CD8-positive, alpha-beta memory T cell (primary cell): Measurements from ENCODE around the gene PXN. TPM values are rescaled to one million over a fixed set of nuclear protein-coding genes. Genes with fewer than 3 reads are reported as not detected.
"Not testable (repeated sequence)": the region's sequence is repeated elsewhere in the genome, so short reads cannot be mapped to it uniquely, and the experiment has no call there.

ENCODE experiments used
- CTCF ChIA-PET: fragments of 350-600 bp; sonication (Branson Sonifier 250); formaldehyde crosslinking; loops from one replicate; lab custom pipeline; 2021; ENCODE audit warnings: antibody characterized with exemption; lab: Charles Lee
- POLR2A ChIA-PET: fragments of 350-600 bp; sonication (Branson Sonifier 250); formaldehyde crosslinking; loops from one replicate; lab custom pipeline; 2021; ENCODE audit warnings: antibody characterized with exemption; lab: Charles Lee
- DNase-seq, 5 donors: peaks; one replicate each; pipeline versions ENCODE4 v3.0.0 to v3.0.0-alpha.2; 2020 to 2022; ENCODE audit warnings: mixed read lengths in 1 of 5
- H3K27ac ChIP-seq: one replicate; pipeline ENCODE4 v1.7.0; 2013; ENCODE audit warnings: low read depth, mild to moderate bottlenecking, low read length, moderate library complexity
- H3K27me3 ChIP-seq: 2 replicates; pipeline ENCODE4 v1.7.0; 2013; ENCODE audit warnings: low read length, mild to moderate bottlenecking; ENCODE audit not compliant: insufficient read depth, poor library complexity, severe bottlenecking
- H3K36me3 ChIP-seq: 2 replicates; pipeline ENCODE4 v1.7.0; 2013; ENCODE audit warnings: mild to moderate bottlenecking, low read length, moderate library complexity; ENCODE audit not compliant: insufficient read depth
- H3K4me1 ChIP-seq: 2 replicates; pipeline ENCODE4 v1.7.0; 2013; ENCODE audit warnings: mild to moderate bottlenecking, low read length, moderate library complexity; ENCODE audit not compliant: insufficient read depth
- H3K4me3 ChIP-seq: 2 replicates; pipeline ENCODE4 v1.7.0; 2013; ENCODE audit warnings: mild to moderate bottlenecking, low read length
- H3K9me3 ChIP-seq: 2 replicates; pipeline ENCODE4 v1.7.0; 2013; ENCODE audit warnings: mild to moderate bottlenecking, low read length
- H3K27ac Mint-ChIP-seq, 8 donors: one replicate each; pipeline ENCODE4 v1.8.0; 2020 to 2021; ENCODE audit warnings: mixed read lengths in 8 of 8, mild to moderate bottlenecking in 6 of 8, inconsistent platforms in 3 of 8, moderate library complexity in 3 of 8
- H3K27me3 Mint-ChIP-seq, 2 donors: one replicate each; pipeline ENCODE4 v1.8.0; 2020 to 2021; ENCODE audit warnings: mixed read lengths in 2 of 2, mild to moderate bottlenecking in 1 of 2, moderate library complexity in 1 of 2
- H3K36me3 Mint-ChIP-seq, 3 donors: one replicate each; pipeline ENCODE4 v1.8.0; 2020 to 2021; ENCODE audit warnings: mixed read lengths in 3 of 3, inconsistent platforms in 1 of 3, mild to moderate bottlenecking in 1 of 3
- H3K4me1 Mint-ChIP-seq, 3 donors: one replicate each; pipeline ENCODE4 v1.8.0; 2020 to 2021; ENCODE audit warnings: mixed read lengths in 3 of 3, inconsistent platforms in 1 of 3, mild to moderate bottlenecking in 1 of 3
- H3K4me3 Mint-ChIP-seq, 7 donors: one replicate each; pipeline ENCODE4 v1.8.0; 2020 to 2021; ENCODE audit warnings: mixed read lengths in 7 of 7, mild to moderate bottlenecking in 6 of 7, moderate library complexity in 4 of 7, inconsistent platforms in 2 of 7
- H3K9me3 Mint-ChIP-seq, 5 donors: one replicate each; pipeline ENCODE4 v1.8.0; 2020 to 2022; ENCODE audit warnings: mixed read lengths in 5 of 5, mild to moderate bottlenecking in 3 of 5, moderate library complexity in 2 of 5, inconsistent platforms in 1 of 5
- polyA plus RNA-seq: library from polyadenylated mRNA; unstranded; fragments of 300-500 nt; fragmentation: Illumina TruSeq; gene quantifications from one replicate; pipeline ENCODE4 v1.2.3, GENCODE V29; 2021
- total RNA-seq, 2 experiments: library from RNA; stranded (reverse); gene quantifications; one replicate each; pipeline ENCODE4 v1.2.3, GENCODE V29; 2021

Gene PXN
- total and polyA plus RNA-seq, 3 experiments from 2014 or later, result 33.7 to 146 (median 35.9) TPM

- H3K27ac Mint-ChIP-seq, result peak overlapping the region in 4 of 8 donors; percentile 47 to 92 (median 58)
- Histone ChIP-seq H3K36me3 (peaks cover 56% of the 10 kb centered on the region), H3K27ac (no peak overlapping the region), H3K4me3 (no peak overlapping the region), H3K4me1 (no peaks in the 10 kb centered on the region), H3K9me3 (no peaks in the 10 kb centered on the region), H3K27me3 (no peaks in the 10 kb centered on the region)
- peaks cover 0 to 1% of the 10 kb centered on the region in 2 donors for H3K27me3 Mint-ChIP-seq
- ChIA-PET CTCF (interaction anchor here (0.7 to 4.8 kb wide), 3 partner anchors 12 to 15 kb away, joined by 3 to 39 read pairs (median 3); no protein-coding TSS in a partner anchor), POLR2A (interaction anchor here (0.9 kb wide), 1 partner anchor 15 kb away, joined by 4 read pairs; the partner anchor contains the start of gene RPLP0)
- peaks cover 6 to 78% (median 6%) of the 10 kb centered on the region in 3 donors for H3K36me3 Mint-ChIP-seq
- H3K4me3 Mint-ChIP-seq, result no peak overlapping the region
- H3K9me3 Mint-ChIP-seq, result no peaks in the 10 kb centered on the region
- peaks cover 0 to 4% (median 0%) of the 10 kb centered on the region in 3 donors for H3K4me1 Mint-ChIP-seq
- DNase-seq, result no peak
Measured at GRCh38 chr12:120215766-120216735, 49.5 kb downstream of the PXN start.

GRCh38 chr12:120215357-120215735 is 50.2 kb downstream of the PXN start:
- H3K9me3 ChIP-seq, result no peaks in the 10 kb centered on the region
- H3K27ac Mint-ChIP-seq, result peak overlapping the region in 2 of 8 donors; percentile 54 to 92
- H3K27ac ChIP-seq, result no peak overlapping the region
- H3K27me3 Mint-ChIP-seq, result peaks cover 0 to 1% of the 10 kb centered on the region in 2 donors
- ChIA-PET POLR2A (no interaction called here), CTCF (interaction anchor here (0.8 to 1.1 kb wide), 2 partner anchors 13 to 50 kb away, joined by 3 to 4 read pairs; partner anchors contain the start of gene PXN)
- H3K4me3 Mint-ChIP-seq, result no peak overlapping the region
- H3K4me1 Mint-ChIP-seq, result no peaks in the 10 kb centered on the region
- DNase-seq, result no peak
- H3K36me3 ChIP-seq, result peaks cover 50% of the 10 kb centered on the region
- H3K27me3 ChIP-seq, result no peaks in the 10 kb centered on the region
- H3K4me3 ChIP-seq, result no peak overlapping the region
- H3K9me3 Mint-ChIP-seq, result no peaks in the 10 kb centered on the region
- H3K36me3 Mint-ChIP-seq, result peaks cover 6 to 77% (median 6%) of the 10 kb centered on the region in 3 donors
- H3K4me1 ChIP-seq, result no peaks in the 10 kb centered on the region

GRCh38 chr12:120214626-120215356 is 50.7 kb downstream of the PXN start:
- no peaks in the 10 kb centered on the region for H3K4me1 ChIP-seq
- H3K9me3 ChIP-seq, result no peaks in the 10 kb centered on the region
- POLR2A ChIA-PET, result no interaction called here
- CTCF ChIA-PET, result interaction anchor here (0.8 to 1.1 kb wide), 2 partner anchors 14 to 51 kb away, joined by 3 to 4 read pairs; partner anchors contain the start of gene PXN
- Mint-ChIP-seq H3K4me1 (no peaks in the 10 kb centered on the region), H3K27me3 (peaks cover 0 to 1% of the 10 kb centered on the region in 2 donors), H3K9me3 (no peaks in the 10 kb centered on the region), H3K4me3 (no peak overlapping the region), H3K27ac (no peak overlapping the region), H3K36me3 (peaks cover 5 to 77% (median 6%) of the 10 kb centered on the region in 3 donors)
- H3K36me3 ChIP-seq, result peaks cover 46% of the 10 kb centered on the region
- no peaks in the 10 kb centered on the region for H3K27me3 ChIP-seq
- no peak for DNase-seq
- H3K4me3 ChIP-seq, result no peak overlapping the region
- H3K27ac ChIP-seq, result no peak overlapping the region

- ChIA-PET POLR2A (no interaction called here), CTCF (no interaction called here)
- H3K36me3 Mint-ChIP-seq, result peaks cover 5 to 70% (median 6%) of the 10 kb centered on the region in 3 donors
- no peaks in the 10 kb centered on the region for H3K9me3 ChIP-seq
- H3K4me1 Mint-ChIP-seq, result no peaks in the 10 kb centered on the region
- H3K4me3 ChIP-seq, result no peak overlapping the region
- no peaks in the 10 kb centered on the region for H3K27me3 ChIP-seq
- H3K4me3 Mint-ChIP-seq, result no peak overlapping the region
- peak overlapping the region in 1 of 8 donors; percentile 85 for H3K27ac Mint-ChIP-seq
- H3K4me1 ChIP-seq, result no peaks in the 10 kb centered on the region
- peaks cover 35% of the 10 kb centered on the region for H3K36me3 ChIP-seq
- no peaks in the 10 kb centered on the region for H3K9me3 Mint-ChIP-seq
- H3K27me3 Mint-ChIP-seq, result peaks cover 0 to 1% of the 10 kb centered on the region in 2 donors
- no peak overlapping the region for H3K27ac ChIP-seq
- DNase-seq, result no peak
Measured at GRCh38 chr12:120213758-120214157, 51.8 kb downstream of the PXN start.

DNA sequence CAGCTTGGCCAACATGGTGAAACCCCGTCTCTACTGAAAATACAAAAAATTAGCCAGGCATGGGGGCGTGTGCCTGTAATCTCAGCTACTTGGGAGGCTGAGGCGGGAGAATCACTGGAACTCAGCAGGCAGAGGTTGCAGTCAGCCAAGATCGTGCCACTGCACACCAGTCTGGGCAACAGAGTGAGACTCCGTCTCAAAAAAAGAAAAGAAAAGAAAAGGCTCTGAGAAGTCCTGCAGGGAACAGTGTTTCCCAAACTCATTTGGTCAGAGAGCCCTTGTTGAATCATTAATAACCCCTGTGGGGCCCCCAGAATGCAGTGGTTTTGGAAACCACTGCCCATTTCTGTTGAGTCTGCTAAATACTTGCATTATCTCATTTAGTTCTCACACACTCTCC is 52.3 kb downstream of the PXN start:
- Mint-ChIP-seq H3K27ac (peak overlapping the region in 1 of 8 donors; percentile 32), H3K36me3 (peaks cover 5 to 64% (median 6%) of the 10 kb centered on the region in 3 donors)
- H3K4me3 ChIP-seq, H3K4me3 Mint-ChIP-seq, H3K9me3 ChIP-seq, DNase-seq, CTCF ChIA-PET, POLR2A ChIA-PET, H3K27me3 Mint-ChIP-seq, H3K27me3 ChIP-seq, H3K9me3 Mint-ChIP-seq, H3K27ac ChIP-seq, H3K4me1 ChIP-seq, H3K4me1 Mint-ChIP-seq: not testable (repeated sequence)
- H3K36me3 ChIP-seq, result peaks cover 32% of the 10 kb centered on the region

DNA sequence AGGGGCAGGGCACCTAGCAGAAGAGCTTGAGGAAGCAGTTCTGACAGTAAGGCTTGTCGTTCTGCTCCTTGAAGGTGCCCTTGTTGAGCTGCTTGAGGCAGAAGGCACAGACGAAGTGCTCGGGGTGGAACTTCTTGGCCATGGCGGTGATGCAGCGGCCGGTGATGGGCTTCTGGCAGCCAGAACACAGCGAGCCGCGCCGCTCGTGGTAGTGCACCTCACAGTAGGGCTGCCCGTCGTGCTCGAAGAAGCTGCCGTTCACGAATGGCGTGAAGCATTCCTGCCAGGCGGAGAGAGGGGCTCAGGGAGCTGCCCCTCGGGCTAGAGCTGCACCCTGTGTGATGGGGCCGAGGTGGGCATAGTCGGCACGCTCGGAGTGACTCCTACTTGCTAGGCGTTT is 53.2 kb downstream of the PXN start:
- Mint-ChIP-seq H3K4me3 (no peak overlapping the region), H3K9me3 (no peaks in the 10 kb centered on the region), H3K36me3 (peaks cover 5 to 63% (median 6%) of the 10 kb centered on the region in 3 donors), H3K27ac (no peak overlapping the region), H3K27me3 (peaks cover 0 to 1% of the 10 kb centered on the region in 2 donors), H3K4me1 (no peaks in the 10 kb centered on the region)
- POLR2A ChIA-PET, result interaction anchor here (0.5 kb wide), 1 partner anchor 10 kb away, joined by 3 read pairs; no protein-coding TSS in a partner anchor
- CTCF ChIA-PET, result no interaction called here
- H3K36me3 ChIP-seq, result peaks cover 32% of the 10 kb centered on the region
- H3K4me3 ChIP-seq, result no peak overlapping the region
- no peaks in the 10 kb centered on the region for H3K4me1 ChIP-seq
- DNase-seq, result no peak
- no peaks in the 10 kb centered on the region for H3K9me3 ChIP-seq
- no peaks in the 10 kb centered on the region for H3K27me3 ChIP-seq
- H3K27ac ChIP-seq, result no peak overlapping the region

DNA sequence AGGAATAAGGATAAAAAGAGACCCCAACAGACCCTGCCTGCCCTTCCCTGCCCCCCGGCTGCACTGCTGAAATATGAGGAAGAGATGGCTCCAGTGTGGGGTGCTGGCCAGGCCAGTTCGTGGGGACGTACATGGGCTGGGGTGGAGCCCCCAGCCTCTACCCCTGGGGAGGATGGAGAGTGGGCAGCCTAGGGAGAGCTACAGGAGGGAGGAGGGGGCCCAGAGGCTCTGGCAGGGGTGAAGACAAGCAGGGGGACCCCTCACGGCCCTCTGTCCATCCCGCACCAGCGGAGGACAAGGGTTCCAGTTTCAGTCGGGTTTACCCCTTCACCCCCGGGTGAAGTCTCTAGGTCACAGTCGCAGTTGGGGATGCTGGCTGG is 53.6 kb downstream of the PXN start:
- H3K36me3 Mint-ChIP-seq, result peaks cover 5 to 65% (median 6%) of the 10 kb centered on the region in 3 donors
- no peak overlapping the region for H3K27ac ChIP-seq
- DNase-seq, result no peak
- no peaks in the 10 kb centered on the region for H3K9me3 Mint-ChIP-seq
- H3K27me3 Mint-ChIP-seq, result peaks cover 0 to 1% of the 10 kb centered on the region in 2 donors
- POLR2A ChIA-PET, result no interaction called here
- H3K4me3 Mint-ChIP-seq, result peak overlapping the region in 1 of 7 donors; percentile 68
- no peak overlapping the region for H3K27ac Mint-ChIP-seq
- peaks cover 32% of the 10 kb centered on the region for H3K36me3 ChIP-seq
- H3K4me1 Mint-ChIP-seq, result no peaks in the 10 kb centered on the region
- no peak overlapping the region for H3K4me3 ChIP-seq
- CTCF ChIA-PET, result no interaction called here
- H3K4me1 ChIP-seq, result no peaks in the 10 kb centered on the region
- no peaks in the 10 kb centered on the region for H3K9me3 ChIP-seq
- no peaks in the 10 kb centered on the region for H3K27me3 ChIP-seq
